HPDE6-E6E7 (cell line): ENCODE measurements around the gene THSD4.

Experiments
- DNase-seq: peaks from one replicate; pipeline ENCODE4 v3.0.0; 2011; ENCODE audit warnings: missing footprints; ENCODE audit errors: extremely low spot score

THSD4 gene

DNA sequence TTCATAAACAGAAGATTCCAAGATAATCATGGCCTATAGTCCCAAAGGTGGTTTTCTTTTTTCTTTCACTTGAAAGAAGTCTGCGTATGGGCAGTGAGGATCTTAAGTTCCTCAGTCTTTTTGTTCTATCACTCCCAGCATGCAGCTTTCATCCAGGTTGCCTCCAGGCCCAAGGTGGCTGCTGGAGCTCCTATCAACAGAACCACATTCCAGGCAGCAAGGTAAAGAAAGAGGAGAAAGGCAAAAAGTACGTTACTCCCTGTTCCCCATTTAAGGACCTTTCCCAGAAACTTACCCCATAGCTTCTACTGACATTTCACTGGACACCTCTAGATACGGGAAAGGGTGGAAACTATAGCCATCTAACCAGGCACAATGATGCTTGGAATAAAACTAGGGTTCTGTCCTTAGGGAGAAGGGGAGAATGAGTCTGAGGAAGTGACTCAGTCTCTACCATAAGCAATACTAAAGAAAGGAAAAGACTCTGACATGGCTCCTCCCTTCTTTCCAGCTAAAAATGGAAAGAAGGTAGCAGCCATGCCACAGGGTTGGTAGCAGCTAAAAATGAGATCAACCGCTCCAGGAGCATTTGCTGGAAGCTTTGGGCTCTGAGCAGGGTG is 381.2 kb downstream of the THSD4 start:
- peak; percentile 7 for DNase-seq

DNA sequence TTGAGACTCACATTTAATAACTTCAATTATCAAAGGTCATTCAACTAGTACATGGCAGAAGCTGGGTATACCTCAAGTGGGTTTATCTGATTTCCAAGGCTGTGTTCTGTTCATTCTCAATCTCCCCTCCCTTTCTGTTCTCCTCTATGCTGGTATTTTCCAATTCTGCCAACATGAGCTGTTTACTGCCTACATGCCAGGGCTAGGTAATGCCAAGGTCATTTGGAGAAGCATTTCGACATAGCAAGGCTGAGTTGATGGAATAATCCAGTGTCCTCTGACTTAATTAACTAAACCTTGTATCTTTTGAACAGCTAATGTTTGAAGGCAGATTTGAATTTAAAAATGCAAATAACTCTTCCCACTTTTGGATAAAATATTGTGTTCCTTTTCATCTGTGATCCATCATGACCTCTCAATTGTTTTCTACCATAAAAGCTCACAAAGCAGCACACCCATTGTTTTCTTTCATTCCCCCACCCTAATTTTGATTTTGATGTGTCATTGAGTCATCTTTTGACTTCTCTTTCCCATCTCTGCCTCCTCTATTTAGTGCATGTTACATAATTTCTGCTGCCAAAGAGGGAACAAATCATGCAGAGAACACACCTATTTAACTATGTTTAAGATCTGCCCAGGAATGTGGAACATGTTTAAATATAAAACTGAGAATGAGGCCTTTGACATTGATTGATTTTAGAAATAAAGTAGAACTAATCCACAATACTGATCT is 386.2 kb downstream of the THSD4 start:
- no peak for DNase-seq

DNA sequence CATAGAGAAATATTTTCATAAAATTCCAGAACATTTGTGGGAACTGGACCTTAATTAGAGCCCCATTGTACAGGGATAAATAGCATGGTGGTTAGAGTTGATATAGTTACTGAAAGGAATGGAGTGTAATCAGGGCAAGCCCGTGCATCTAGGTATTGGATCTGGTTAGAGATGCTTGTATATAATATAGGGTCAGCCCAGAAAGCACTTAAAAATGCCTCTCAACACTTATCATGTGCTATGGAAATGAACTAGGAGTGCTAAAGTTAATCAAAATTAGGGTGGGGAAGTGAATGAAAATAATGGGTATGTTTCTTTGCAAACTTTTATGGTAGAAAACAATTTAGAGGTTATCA is 386.8 kb downstream of the THSD4 start:
- no peak for DNase-seq

DNA sequence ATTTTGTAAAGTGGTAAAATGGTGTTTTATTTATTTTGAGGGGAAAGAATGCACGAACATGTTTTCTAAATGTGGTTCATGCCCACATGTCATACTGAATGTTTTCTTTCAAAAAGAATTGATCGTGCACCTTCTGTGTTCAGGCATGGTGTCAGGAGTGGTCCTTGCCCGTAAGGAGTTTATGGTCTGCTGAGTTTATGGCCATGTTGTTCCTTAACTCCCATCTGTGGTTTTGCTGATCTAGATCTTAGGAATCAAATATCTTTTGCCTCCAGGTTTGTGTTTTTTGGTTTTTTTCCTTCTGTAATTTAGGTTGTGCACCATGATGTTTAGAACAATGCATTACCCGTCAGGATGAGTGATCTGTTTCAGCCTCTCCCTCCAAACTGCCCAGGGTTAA is 390.7 kb downstream of the THSD4 start:
- DNase-seq: no peak

DNA sequence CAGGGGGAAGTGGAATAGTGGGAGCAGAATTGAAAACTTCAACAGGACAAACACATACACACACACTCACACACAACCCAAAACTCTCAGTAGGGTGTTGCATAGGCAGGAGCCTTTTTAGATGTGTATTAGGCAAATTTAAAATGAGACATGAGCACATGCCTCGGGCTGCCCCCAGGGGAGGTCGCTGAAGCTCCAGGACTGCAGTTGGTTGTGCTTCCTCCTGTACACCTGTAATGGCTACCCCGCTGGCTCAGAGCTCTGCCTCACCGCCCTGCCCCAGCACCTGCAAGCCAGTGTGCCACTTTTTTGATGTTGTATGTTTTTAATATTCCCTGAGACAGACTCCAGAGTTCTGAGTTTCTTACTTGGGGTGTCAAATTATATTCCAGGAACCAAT is 391.7 kb downstream of the THSD4 start:
- DNase-seq: no peak

DNA sequence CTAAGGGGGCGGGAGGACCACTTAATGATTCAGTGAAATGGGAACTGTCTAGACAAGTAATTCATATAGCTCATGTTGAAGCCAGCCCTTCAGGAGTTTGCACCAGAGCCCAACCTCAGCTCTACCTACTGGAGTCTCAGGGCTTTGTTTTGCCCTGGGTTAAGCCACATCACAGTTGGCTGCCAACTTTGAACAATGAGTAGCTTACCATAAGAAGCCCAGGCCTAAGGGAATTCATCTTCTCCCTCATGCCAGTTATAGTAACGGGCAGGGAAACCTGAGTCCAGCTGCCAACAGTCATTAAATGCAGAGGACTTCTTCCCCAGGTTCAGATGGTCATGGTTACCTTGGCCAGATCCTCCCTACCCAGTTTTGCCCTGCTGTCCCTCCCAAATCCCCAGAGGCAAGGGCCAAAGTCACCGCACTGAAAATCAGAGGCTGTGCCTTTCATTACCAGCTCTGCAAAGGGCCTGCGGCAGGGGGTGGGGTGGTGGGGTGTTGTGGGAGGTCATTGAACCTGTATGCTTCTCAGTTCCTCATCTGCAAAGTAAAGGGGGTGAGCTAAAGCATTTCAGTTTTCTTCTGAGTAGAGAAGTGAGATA is 392.9 kb downstream of the THSD4 start:
- DNase-seq: no peak

DNA sequence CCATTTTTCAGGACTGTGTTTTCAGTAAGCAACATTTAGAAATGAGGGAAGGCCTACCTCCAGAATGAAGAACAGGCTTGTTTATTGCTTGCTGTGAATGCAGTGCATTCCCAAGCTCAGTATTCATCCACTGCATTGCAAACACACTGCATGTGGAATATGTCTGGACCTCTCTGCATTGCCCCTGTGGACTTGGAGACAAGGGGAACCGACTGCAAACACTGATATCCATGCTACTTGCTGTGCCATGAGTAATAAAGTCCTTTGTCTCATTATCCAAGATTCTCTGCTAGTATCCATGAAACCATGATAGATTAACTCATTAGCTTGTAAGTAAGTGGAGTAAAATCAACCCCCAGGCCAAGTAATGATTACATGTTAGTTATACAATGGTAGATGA is 393.9 kb downstream of the THSD4 start:
- no peak for DNase-seq

DNA sequence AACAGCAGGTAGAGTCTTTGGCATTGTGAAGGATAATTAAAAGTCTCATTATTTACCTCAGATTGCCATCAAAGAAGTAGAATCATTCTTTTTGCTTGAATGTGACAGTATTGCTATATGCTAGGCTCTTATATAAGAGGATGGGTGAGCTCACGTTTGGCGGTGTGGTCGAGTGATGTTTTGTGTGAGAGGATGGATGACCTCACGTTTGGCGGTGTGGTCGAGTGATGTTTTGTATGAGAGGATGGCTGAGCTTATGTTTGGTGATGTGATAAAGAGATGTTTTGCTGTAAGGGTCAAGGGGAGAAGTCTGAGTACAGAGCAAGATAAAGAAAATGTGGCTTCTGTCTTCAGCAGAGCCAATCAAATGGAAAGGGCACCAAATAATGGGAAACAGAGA is 395.5 kb downstream of the THSD4 start:
- no peak for DNase-seq

DNA sequence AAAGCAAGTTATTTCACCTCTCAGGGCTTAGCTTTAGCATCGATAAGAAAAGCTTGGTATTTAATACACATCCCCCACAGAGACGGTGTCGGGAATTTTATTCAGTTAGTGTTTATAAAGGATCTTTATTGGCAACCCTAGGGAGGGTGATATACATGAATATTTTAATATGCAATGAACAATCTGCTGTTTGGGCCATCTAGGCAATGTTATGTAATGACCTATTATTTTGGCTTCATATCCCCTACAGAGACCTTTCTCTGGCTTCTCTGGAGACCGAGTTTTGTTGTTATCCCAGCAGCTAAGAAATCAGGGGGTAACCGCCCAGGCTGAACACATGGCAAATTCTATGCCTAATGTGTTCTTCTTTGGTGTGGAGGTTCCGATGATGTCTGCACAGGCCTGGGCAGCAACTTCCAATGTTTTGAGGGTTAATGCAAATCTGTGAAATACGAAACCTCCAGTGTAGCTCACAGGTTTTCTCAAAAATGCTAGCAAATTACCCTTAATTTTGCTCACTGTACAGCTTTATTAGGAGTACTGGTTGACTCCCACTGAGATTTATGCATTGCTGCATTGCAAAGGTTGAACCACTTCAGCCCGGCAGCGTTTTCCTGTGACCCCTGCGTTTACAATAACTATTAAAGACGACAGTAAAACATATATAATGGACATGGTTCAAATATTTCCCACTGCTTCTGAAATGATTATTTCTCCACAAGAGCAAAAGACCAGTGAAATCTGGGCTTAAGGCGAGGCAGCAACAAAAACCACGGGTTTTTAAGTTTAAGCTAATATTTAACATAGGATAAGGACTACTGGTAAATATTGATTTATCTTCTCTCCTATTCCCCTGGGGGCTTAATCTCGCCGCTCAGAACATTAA is 396.8 kb downstream of the THSD4 start:
- no peak for DNase-seq

DNA sequence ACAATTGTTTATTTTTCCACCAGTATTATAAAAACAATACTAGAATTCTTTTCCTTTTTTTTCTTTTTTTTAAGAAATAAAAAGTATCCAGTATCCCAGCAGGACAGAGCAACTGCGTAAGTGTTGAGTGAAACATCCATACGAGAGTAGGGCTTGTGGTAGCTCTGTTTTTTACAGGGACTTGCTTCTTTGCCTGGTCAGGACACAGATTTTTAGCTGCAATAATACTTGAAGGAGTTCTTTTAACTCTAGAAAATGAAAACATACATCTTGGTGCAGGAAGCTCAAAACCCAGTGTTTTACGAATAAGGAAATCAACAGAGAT is 397.4 kb downstream of the THSD4 start:
- no peak for DNase-seq

DNA sequence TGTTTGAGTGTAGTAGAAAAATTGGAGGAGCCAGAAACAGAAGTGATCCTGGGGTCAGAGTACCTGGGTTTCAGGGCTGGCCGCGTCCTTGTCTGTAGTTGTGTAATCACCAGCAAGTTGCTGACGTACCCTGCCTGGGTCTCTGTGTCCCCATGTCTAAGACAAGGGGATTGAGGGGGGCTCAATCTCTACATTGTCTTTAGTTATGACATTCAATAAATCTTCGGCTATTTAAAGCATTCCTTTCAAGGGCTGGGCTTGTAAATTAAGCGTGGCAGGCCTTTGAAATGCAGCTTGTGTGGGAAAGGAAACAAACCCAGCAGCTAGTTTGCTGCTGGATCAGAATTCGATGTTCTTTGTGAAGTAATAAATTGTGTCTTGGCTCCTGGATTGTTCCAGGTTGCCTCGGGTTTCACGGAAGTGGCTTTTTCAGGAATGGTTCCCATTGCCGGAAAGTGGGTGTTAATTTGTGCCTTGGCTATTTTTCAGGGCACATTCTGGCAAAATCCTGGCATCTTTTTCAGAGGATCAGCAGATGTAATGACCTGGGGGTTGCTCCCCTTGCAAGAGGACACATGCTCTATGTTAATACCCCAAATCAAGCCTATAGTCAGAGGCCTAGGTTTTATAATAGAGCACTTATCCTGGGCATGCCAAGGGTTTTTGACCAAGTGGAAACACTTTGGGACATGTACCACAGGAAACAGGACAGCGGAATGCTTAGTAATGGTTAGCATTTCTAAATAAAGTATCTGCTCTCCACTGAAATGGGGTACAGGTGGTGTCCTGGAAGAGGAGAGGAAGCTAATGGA is 400.3 kb downstream of the THSD4 start:
- no peak for DNase-seq

DNA sequence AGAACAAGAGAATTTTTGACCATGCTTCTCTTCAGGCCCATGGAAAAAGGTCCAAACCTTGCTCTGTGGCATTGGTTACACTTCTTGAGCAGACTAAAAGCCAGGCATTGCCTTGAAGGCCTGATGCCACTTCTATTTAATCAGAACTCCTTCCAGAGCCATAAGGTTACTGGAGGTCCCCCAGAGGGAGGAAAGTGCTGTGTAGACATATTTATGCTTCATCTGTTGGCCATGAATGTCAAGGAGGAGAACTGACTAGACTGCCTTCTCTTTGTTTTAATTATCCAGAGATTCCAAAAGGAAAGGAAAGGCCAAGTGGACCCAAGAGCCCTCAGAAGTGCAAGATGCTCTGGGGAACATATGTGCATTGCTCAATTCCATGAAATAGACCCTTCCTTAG is 402.5 kb downstream of the THSD4 start:
- no peak for DNase-seq

DNA sequence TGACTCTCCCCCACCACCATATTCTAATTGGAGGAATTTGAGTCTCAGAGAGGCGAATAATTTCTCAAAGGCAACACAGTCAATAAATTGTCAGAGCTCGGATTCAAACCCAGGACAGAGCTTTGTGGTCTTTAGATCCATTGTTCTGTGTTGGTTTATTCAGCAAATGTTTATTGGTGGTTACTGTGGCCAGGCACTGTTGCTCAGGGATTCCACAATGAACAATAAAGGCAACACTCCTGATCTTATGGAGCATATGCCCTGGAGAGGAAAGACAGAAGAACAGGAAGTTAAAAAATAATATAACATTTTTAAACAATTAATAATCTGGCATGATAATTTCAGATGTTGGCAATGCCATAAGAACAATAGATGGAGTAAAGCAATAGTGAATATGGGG is 403.4 kb downstream of the THSD4 start:
- DNase-seq: no peak

DNA sequence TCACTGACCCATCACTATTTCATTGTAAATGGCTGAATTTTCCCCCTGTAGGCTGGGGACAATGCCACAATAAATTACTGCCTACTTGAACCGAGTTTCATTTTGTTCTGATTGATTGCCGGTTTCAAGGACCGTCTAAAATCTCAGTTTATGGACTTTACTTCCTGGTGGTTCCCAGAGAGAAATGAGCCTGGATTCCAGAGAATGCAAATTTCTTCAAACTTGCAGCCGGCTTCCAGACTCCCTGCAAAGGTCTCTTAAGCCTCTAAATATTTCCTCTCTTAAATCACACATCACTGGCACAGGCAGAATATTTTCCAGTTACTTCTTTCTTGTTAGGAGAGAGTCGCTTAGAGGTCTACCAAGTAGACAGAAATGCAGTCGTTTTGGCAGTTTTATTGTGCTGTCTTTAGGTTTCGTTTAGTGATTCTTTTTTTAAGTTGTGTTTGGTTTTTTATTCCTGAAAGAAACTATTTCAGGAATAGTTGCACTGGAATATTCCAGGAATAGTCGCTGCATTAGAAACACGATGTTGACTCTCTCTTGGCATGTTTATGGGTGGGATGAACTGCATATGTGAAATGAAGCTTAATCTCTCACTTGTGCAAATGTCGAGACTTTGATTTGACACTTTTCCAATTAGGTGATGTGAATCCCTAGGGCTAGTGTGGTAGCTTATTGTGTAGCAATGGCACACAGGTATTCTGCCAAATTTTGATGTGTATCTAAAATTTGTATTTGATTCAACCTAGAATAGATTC is 411.0 kb downstream of the THSD4 start:
- DNase-seq: no peak

DNA sequence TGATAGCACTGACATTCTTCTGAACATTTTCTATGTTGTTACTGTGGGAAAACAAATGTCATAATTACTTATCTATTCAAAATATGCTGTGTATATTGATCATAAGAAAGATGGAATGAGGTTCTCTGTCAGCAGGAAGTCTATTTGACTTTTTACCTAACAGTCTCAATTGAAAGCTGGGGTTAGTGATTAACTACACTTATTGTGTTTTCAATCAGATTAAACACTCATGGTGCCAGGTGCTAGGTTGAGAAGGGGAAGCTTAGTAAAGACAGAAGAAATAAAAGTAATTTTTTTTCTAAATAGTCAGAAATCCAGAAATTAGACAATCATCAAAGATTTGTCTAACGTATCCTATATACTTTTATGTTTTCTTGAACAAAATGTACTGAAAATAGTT is 414.1 kb downstream of the THSD4 start:
- DNase-seq: no peak

DNA sequence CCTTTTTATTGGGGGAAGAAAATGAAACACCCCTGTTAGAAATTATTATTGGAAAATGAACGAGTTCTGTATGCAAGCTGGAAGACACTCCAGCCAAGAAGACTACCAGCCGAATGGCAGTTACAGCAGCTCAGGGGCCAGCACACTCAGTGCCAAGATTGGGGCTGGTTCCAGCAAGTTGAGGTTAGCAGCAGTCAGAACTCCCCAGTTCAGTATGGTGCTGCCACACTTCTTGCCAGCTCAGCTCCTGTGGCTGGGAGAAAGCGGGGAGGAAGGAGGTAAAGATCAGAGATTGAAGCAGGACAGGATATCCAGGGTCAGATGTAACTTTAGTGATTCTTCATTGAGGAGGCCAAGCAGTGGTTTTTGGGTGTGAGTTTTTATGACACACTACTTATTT is 414.8 kb downstream of the THSD4 start:
- DNase-seq: no peak

DNA sequence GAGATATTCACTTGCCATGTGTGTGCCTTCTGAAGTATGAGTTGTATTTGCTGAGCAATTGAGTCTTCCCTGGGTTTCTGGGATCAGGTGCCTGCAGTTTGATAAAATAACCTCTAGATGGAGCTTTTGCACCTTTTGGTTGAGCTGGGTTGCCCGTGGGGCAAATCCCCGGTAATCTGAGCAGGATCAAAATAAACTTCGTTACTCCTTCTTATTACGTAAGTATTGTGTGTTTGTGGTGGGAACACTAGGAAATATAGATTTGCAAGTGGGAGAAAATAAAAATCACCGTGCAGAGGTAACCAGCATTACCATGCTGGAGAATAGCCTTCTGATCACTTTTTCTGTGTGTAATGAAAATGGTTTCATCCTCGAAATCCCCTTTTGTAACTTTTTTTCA is 417.7 kb downstream of the THSD4 start:
- peak; percentile 56 for DNase-seq

DNA sequence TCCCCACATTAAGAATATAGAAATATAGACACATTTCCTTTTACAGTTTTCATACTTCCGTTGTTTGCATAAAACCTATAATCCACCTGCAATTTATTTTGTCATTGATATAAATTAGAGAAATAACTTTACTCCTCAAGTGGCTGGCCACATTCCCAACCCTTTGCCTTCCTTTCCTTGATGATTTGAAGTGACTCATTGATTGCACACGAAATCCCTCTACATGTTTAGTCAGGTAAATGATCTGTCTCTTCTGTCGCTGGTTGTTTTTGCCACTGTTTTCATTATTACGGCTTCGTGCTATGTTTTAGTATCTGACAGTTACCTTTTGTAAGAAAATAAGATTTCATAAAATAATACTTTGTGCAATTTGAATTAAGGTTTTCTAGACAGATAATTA is 422.9 kb downstream of the THSD4 start:
- DNase-seq: peak; percentile 71

DNA sequence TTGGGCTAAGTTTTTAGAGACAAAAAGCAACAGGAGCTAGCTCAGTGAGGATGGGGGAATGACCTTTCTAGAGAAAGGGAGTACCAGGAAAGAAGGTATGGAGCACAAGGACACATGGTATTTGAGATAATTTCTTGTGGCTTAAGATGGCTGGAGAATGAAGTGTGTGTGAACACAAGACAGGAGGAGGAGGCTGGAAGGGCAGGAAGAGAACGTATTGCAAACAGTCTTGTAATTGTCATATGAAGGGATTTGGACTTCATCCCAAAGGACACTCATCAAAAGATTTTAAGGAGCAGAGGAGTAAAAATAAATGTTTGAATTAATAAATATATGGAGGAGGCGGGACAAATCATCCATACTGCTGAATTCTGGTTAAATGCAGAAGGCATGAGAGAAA is 426.5 kb downstream of the THSD4 start:
- DNase-seq: no peak

DNA sequence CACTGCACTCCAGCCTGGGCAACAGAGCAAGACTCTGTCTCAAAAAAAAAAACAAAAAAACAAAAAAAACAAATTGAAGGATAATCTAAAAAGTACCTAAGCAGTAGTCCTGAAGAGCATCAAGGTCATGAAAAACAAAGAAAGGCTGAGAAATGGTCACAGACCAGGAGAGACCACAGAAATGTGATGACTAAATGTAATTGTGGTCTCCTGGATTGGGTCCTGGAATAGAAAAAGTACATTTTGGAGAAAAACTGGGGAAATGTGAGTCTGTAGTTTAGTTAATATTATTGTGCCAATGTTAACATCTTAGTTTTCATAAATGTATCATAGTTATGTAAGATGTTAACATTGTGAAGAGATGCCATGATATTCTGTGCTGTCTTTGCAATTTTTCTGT is 427.6 kb downstream of the THSD4 start:
- DNase-seq: no peak

DNA sequence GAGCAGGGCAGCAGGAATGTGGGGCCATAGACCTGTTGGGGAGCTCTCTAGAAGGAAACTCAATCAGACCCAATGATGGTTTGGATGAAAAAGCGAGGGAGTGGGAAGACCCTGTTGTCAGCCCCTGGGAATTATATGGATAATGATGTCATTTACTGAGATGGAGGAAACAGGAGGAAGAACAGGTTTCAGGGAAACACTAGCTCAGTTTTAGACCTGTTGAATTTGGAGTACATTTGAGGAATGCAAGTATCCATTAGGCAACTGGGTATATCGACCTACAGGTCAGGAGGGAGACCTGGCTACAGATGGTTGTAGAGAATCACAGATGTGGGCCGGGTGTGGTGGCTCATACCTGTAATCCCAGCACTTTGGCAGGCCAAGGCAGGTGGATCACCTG is 428.1 kb downstream of the THSD4 start:
- no peak for DNase-seq
